Peyer's patch (tissue), 4 donors: ENCODE measurements around the gene PDZD2.

Experiments used
- POLR2A ChIP-seq, 2 donors: fragments of 450-650 bp; IDR thresholded peaks; one replicate each; pipeline ENCODE4 v1.5.1; 2017; ENCODE audit warnings: antibody characterized with exemption in 2 of 2, mild to moderate bottlenecking in 2 of 2, moderate library complexity in 2 of 2
- TF ChIP-seq, protein P1 (sequence below), 6 experiments: fragments of 450-650 bp in 4 of 6; fragments of 200-600 bp in 2 of 6; sonication (generic) in 1 of 6; IDR thresholded peaks; one replicate each; pipeline ENCODE4 v1.5.1; 2017 to 2019; ENCODE audit warnings: antibody characterized with exemption in 6 of 6, mild to moderate bottlenecking in 3 of 6, moderate library complexity in 1 of 6

DNA sequence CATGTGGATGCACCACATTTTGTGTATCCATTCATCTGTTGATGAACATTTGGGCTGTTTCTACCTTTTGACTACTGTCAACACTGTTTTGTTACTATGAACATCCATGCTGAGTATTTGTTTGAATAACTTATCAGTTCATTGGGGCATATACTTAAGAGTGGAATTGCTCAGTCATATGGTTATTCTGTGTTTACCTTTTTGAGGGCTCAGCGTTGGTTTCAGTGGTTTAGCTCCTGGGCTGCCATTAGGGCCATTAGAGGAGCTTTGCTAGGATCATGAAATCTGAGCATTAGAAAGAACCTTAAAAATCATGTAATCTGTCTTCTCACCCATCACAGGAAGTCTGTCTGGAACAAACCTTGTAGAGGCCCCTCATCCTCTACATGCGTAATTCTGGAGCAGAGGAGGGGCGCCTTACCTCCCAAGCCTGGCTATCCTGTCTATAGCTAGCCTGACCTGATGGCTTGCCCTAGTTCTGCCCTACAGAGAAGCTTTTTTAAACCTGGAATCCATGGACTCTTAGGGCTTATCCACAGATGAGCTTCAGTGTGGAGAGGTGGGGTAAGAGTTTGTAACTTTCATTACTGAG is 92.9 kb downstream of the PDZD2 start:
- TF ChIP-seq, protein P1, sequence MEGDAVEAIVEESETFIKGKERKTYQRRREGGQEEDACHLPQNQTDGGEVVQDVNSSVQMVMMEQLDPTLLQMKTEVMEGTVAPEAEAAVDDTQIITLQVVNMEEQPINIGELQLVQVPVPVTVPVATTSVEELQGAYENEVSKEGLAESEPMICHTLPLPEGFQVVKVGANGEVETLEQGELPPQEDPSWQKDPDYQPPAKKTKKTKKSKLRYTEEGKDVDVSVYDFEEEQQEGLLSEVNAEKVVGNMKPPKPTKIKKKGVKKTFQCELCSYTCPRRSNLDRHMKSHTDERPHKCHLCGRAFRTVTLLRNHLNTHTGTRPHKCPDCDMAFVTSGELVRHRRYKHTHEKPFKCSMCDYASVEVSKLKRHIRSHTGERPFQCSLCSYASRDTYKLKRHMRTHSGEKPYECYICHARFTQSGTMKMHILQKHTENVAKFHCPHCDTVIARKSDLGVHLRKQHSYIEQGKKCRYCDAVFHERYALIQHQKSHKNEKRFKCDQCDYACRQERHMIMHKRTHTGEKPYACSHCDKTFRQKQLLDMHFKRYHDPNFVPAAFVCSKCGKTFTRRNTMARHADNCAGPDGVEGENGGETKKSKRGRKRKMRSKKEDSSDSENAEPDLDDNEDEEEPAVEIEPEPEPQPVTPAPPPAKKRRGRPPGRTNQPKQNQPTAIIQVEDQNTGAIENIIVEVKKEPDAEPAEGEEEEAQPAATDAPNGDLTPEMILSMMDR (IDR thresholded peaks at IDR 0.05): no peak
- TF ChIP-seq POLR2A (IDR thresholded peaks at IDR 0.05): no peak
